Panc1 (cell line): ENCODE results near the gene EPS8L1. TPM values are rescaled to one million over a fixed set of nuclear protein-coding genes. Genes with fewer than 3 reads are reported as not detected.

Source experiments
- ATAC-seq: fragments of 200-7000 bp; cut with Tn5 transposase; 2 replicates; pipeline ENCODE4 v1.9.1; 2020; ENCODE audit warnings: mild to moderate bottlenecking, moderate library complexity
- BruUV-seq: library from RNA; stranded (reverse); fragments of 400-500 nt; replicated peaks from 2 replicates; lab custom pipeline; 2021; lab: Mats Ljungman, UMichigan
- CTCF ChIA-PET: fragments of 300-600 bp; sonication (Branson Sonifier 250); formaldehyde crosslinking; loops from one replicate; lab custom pipeline; 2022; ENCODE audit warnings: antibody characterized with exemption; lab: Charles Lee
- POLR2A ChIA-PET: fragments of 300-600 bp; sonication (Branson Sonifier 250); formaldehyde crosslinking; loops from one replicate; lab custom pipeline; 2022; ENCODE audit warnings: antibody characterized with exemption; lab: Charles Lee
- DNase-seq: peaks from one replicate; pipeline ENCODE4 v3.0.0-alpha.2; 2010; ENCODE audit warnings: low read depth, low spot score
- H3K27ac ChIP-seq: 2 replicates; pipeline ENCODE4 v1.5.1; 2011; ENCODE audit warnings: mild to moderate bottlenecking, low read length, inconsistent platforms
- H3K27me3 ChIP-seq: fragments of 200-500 bp; sonication (Bioruptor generic); 2 replicates; pipeline ENCODE4 v1.6.0; 2014; ENCODE audit warnings: low read length, inconsistent platforms; ENCODE audit not compliant: control insufficient read depth, insufficient read depth
- H3K36me3 ChIP-seq: fragments of 200-500 bp; sonication (Bioruptor generic); 2 replicates; pipeline ENCODE4 v1.5.1; 2014; ENCODE audit warnings: inconsistent platforms, mild to moderate bottlenecking, low read length, moderate library complexity; ENCODE audit not compliant: control insufficient read depth, insufficient read depth
- H3K4me1 ChIP-seq: 2 replicates; pipeline ENCODE4 v1.5.1; 2011; ENCODE audit warnings: inconsistent platforms, mild to moderate bottlenecking, low read length, moderate library complexity; ENCODE audit not compliant: control insufficient read depth, insufficient read depth
- H3K4me3 ChIP-seq, 2 experiments: 2 replicates each; pipeline ENCODE4 v1.5.1; 2011 to 2012; ENCODE audit warnings: low read depth in 2 of 2, low read length in 2 of 2, mild to moderate bottlenecking in 2 of 2, inconsistent platforms in 1 of 2, moderate library complexity in 1 of 2
- H3K9me3 ChIP-seq: fragments of 200-500 bp; sonication (Bioruptor generic); 2 replicates; pipeline ENCODE4 v1.5.1; 2014; ENCODE audit warnings: low read depth, mild to moderate bottlenecking, inconsistent platforms, low read length, moderate library complexity; ENCODE audit not compliant: control insufficient read depth, insufficient read depth
- CTCF ChIP-seq: fragments of 450-650 bp; IDR thresholded peaks from 2 replicates; pipeline ENCODE4 v1.5.1; 2017; ENCODE audit warnings: mild to moderate bottlenecking
- POLR2AphosphoS5 ChIP-seq: IDR thresholded peaks from 2 replicates; pipeline ENCODE4 v1.6.1; 2012; ENCODE audit warnings: mild to moderate bottlenecking, low read depth, low read length, moderate library complexity
- REST ChIP-seq, 2 experiments: IDR thresholded peaks; 2 replicates each; pipeline ENCODE4 v1.6.1; 2011 to 2012; ENCODE audit warnings: low read depth in 2 of 2, control low read depth in 1 of 2, low read length in 1 of 2, mild to moderate bottlenecking in 1 of 2, moderate library complexity in 1 of 2; ENCODE audit not compliant: insufficient read depth in 1 of 2
- SIN3A ChIP-seq: IDR thresholded peaks from 2 replicates; pipeline ENCODE4 v1.6.1; 2012; ENCODE audit warnings: low read depth, mild to moderate bottlenecking, low read length, moderate library complexity, borderline replicate concordance; ENCODE audit not compliant: insufficient read depth
- TCF7L2 ChIP-seq: IDR thresholded peaks from 2 replicates; pipeline ENCODE4 v1.6.1; 2011; ENCODE audit warnings: mild to moderate bottlenecking, low read depth, low read length, inconsistent platforms
- in situ Hi-C: cut with HindIII; loops from 2 replicates; pipeline ENCODE4 v1.10.0; 2016; ENCODE audit warnings: low sequenced_read_pairs, low pct_unique_long_range_greater_than_20kb
- intact Hi-C: fragments of 100-400 bp; cut with micrococcal nuclease; formaldehyde crosslinking; loops from one replicate; pipeline ENCODE4 v1.10.0; 2022; ENCODE audit not compliant: unreplicated experiment
- total RNA-seq: library from RNA; stranded (reverse); gene quantifications from one replicate; pipeline ENCODE4 v1.2.1, GENCODE V29; 2021; ENCODE audit not compliant: unreplicated experiment

The EPS8L1 gene
- total RNA-seq, 1 experiment from 2014 or later, result 11.0 TPM

- Histone ChIP-seq H3K4me1 (peaks cover 34% of the 10 kb centered on the region), H3K27me3 (no peaks in the 10 kb centered on the region), H3K27ac (peak overlapping the region; percentile 79), H3K9me3 (no peaks in the 10 kb centered on the region), H3K4me3 (peak overlapping the region; percentile 59 to 79), H3K36me3 (no peaks in the 10 kb centered on the region; the same call in 1 of the 2 replicates)
- TF ChIP-seq POLR2AphosphoS5, result no peak
- TF ChIP-seq SIN3A, result 0 out of 2 replicates have a peak, but pooled peaks have one; percentile 18
- TF ChIP-seq CTCF, result no peak
- TF ChIP-seq REST (IDR thresholded peaks at IDR 0.05; ENCODE audit: insufficient read depth in 1 of 2, low read depth in 2 of 2, low read length in 1 of 2), result 0 out of 4 replicates have a peak, but pooled peaks of 1 of the 2 experiments have one; percentile 18
- TF ChIP-seq TCF7L2, result no peak
- ATAC-seq (peak; percentile 32), DNase-seq (no peak)
- ChIA-PET CTCF (no interaction called here), POLR2A (interaction anchor here (0.6 kb wide), 1 partner anchor 42 kb away, joined by 9 read pairs; no protein-coding TSS in a partner anchor)
- BruUV-seq, result no TSS peak
- intact Hi-C loops, result no loop called here
- in situ Hi-C loops, result no loop called here
Measured at GRCh38 chr19:55116232-55116858, 40.7 kb downstream of the EPS8L1 start.

DNA sequence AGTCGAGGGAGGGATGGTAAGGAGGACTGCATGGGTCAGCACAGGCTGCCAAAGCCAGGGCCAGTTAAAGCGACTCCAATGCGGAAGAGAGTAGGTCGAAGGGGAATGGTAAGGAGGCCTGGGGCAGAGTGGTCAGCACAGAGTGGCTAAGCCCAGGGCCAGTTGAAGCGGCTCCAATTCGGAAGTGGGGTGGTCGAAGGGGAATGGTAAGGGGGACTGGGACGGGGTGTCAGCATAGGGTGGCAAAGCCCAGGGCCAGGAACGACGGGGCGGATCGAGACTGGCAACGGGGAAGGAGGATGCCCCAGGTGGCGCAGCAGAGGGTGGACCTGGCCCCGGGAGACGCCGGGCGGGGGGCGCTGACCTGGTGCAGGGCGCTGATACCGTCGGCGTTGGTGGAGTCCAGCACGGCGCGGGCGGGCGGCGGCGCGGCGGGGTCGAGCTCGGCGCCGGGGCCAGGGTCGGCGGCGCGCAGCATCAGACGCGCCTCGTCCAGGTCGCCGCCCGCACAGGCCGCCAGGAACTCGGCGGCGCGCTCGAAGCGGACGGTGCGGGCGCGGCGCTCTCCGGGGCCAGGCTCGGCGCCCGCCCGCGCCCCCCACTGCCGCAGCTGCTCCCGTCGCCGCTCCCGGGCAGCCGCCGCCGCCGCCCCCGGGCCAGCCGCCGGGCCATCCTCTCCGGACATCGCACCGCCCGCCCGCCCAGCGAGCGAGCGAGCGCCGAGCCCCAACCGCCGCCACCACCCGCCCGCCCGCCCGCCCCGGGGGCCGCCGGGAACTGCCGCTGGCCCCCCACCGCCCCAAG, 41.4 kb downstream of the EPS8L1 start, which contains the start of gene PPP1R12C:
PPP1R12C (minus strand) TSS at position 779 of the 804 bp plus-strand sequence; CDS start at position 685, 94 bp downstream.
- DNase-seq (no peak), ATAC-seq (peak; percentile 32)
- ChIA-PET POLR2A (interaction anchor here (0.5 to 0.6 kb wide), 2 partner anchors 41 to 210 kb away, joined by 4 to 9 read pairs; no protein-coding TSS in a partner anchor), CTCF (no interaction called here)
- no peaks in the 10 kb centered on the region; the same call in 1 of the 2 replicates for H3K36me3 ChIP-seq
- H3K27me3 ChIP-seq, result no peaks in the 10 kb centered on the region
- no peaks in the 10 kb centered on the region for H3K9me3 ChIP-seq
- peaks cover 34% of the 10 kb centered on the region for H3K4me1 ChIP-seq
- peak within 1 kb of the TSS; percentile 62 to 81 for H3K4me3 ChIP-seq
- H3K27ac ChIP-seq, result peak within 1 kb of the TSS; percentile 90
- intact Hi-C loops, result no loop called here
- in situ Hi-C loops, result no loop called here
- BruUV-seq, result no TSS peak
- TF ChIP-seq SIN3A (0 out of 2 replicates have a peak, but pooled peaks have one; percentile 34), POLR2AphosphoS5 (no peak)
